ENCODE results near the gene PSME4. TPM values are rescaled to one million over a fixed set of nuclear protein-coding genes. Genes with fewer than 3 reads are reported as not detected.

Gene PSME4
- total and polyA plus RNA-seq, 2 donors (not counting 1 experiment from before 2014, with no cell fraction given), result 34.5 to 61.9 TPM

DNA sequence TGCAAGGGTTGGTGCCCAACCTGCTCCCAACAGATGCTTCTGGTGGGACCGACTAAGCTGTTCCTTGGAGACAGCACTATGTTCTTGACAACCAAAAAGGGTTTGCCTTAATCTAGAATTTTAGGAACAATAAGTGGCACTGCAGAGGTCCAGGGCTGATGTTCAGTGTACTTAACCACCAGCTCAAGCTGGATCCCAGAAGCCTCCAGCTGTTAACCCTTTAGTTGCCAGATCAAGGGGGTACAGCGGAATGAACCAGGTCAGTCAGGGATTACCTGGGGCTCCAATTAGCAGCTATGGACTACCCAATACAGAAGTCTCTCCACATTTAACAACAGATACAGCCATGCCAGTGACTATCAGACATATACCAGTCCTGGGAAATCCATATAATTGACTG lies 114.5 kb downstream of the PSME4 start:
- Histone ChIP-seq H3K4me1 (ENCODE audit: control insufficient read depth in 2 of 2, insufficient read depth in 2 of 2, low read length in 2 of 2) (no peaks in the 10 kb centered on the region), H3K9me3 (ENCODE audit: control extremely low read depth in 1 of 3, control insufficient read depth in 2 of 3, insufficient read depth in 1 of 3, low read length in 2 of 3) (no peaks in the 10 kb centered on the region), H3K27me3 (replicated peaks in 1 of 4; ENCODE audit: control extremely low read depth in 1 of 4, control insufficient read depth in 3 of 4, insufficient read depth in 4 of 4, low read length in 3 of 4) (no peaks in the 10 kb centered on the region), H3K4me2 (replicated peaks; ENCODE audit: low read depth, low read length, poor library complexity, severe bottlenecking) (no peak overlapping the region), H3K27ac (ENCODE audit: low read length in 2 of 2) (no peak overlapping the region), H2AFZ (ENCODE audit: insufficient read depth, low read depth, low read length, poor library complexity, severe bottlenecking) (no peak overlapping the region), H4K20me1 (ENCODE audit: control insufficient read depth, insufficient read depth, low read length, poor library complexity, severe bottlenecking) (no peaks in the 10 kb centered on the region), H3K4me3 (ENCODE audit: control extremely low read depth in 1 of 5, extremely low read depth in 1 of 5, insufficient read depth in 1 of 5, low read depth in 2 of 5, low read length in 4 of 5) (no peak overlapping the region), H3K9ac (ENCODE audit: low read length) (no peak overlapping the region), H3K79me2 (ENCODE audit: control insufficient read depth, insufficient read depth, low read length) (no peaks in the 10 kb centered on the region), H3K36me3 (replicated peaks in 1 of 2; ENCODE audit: control extremely low read depth in 1 of 2, control insufficient read depth in 1 of 2, extremely low read depth in 1 of 2, insufficient read depth in 2 of 2, low read length in 1 of 2) (peaks cover 0 to 14% of the 10 kb centered on the region in 2 experiments)
- no peak overlapping the region for H3K4me3 Mint-ChIP-seq
- no peak for TF ChIP-seq EZH2 (IDR thresholded peaks at IDR 0.05; ENCODE audit: borderline replicate concordance, insufficient read depth, low read depth, low read length, poor library complexity, severe bottlenecking)
- TF ChIP-seq, protein P1, sequence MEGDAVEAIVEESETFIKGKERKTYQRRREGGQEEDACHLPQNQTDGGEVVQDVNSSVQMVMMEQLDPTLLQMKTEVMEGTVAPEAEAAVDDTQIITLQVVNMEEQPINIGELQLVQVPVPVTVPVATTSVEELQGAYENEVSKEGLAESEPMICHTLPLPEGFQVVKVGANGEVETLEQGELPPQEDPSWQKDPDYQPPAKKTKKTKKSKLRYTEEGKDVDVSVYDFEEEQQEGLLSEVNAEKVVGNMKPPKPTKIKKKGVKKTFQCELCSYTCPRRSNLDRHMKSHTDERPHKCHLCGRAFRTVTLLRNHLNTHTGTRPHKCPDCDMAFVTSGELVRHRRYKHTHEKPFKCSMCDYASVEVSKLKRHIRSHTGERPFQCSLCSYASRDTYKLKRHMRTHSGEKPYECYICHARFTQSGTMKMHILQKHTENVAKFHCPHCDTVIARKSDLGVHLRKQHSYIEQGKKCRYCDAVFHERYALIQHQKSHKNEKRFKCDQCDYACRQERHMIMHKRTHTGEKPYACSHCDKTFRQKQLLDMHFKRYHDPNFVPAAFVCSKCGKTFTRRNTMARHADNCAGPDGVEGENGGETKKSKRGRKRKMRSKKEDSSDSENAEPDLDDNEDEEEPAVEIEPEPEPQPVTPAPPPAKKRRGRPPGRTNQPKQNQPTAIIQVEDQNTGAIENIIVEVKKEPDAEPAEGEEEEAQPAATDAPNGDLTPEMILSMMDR (IDR thresholded peaks at IDR 0.05), result no peak
- ATAC-seq (ENCODE audit: low read depth), result no peak
- CTCF ChIA-PET, result no interaction called here
- 100% methylated on average over 2 of the region's 2 CpGs for WGBS (ENCODE audit: insufficient coverage)
- POLR2A ChIA-PET, result no interaction called here
- no peaks in the 10 kb centered on the region for H3K9me3 Mint-ChIP-seq (ENCODE audit: insufficient read depth)
- H3K27ac Mint-ChIP-seq, result no peak overlapping the region
- no peak for DNase-seq
- H3K27me3 Mint-ChIP-seq, result no peaks in the 10 kb centered on the region
- no peaks in the 10 kb centered on the region for H3K4me1 Mint-ChIP-seq
- intact Hi-C loops (cut with micrococcal nuclease), result no loop called here

DNA sequence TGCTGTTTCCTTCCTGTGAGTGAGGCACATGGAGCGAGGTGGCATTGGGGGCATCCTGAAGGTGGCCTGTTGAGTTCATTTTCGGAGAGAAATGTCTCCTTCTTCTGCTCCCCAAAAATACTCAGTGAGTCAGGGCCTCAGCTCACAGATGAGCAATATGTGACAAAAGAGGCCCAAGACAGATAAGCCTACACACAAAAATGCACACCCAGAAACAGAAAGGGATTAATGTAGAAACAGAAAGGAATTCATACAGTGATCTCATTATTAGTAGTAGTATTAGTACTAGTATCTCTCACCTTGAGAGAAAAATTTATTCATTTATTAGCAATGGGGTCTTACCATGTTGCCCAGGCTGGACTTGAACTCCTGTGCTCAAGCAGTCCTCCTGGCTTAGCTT lies 116.1 kb downstream of the PSME4 start:
- Histone ChIP-seq H3K4me2 (replicated peaks; ENCODE audit: low read depth, low read length, poor library complexity, severe bottlenecking) (no peak overlapping the region), H3K27ac (ENCODE audit: low read length in 2 of 2) (no peak overlapping the region), H3K27me3 (replicated peaks in 1 of 4; ENCODE audit: control extremely low read depth in 1 of 4, control insufficient read depth in 3 of 4, insufficient read depth in 4 of 4, low read length in 3 of 4) (no peaks in the 10 kb centered on the region), H3K4me1 (ENCODE audit: control insufficient read depth in 2 of 2, insufficient read depth in 2 of 2, low read length in 2 of 2) (no peaks in the 10 kb centered on the region), H3K9ac (ENCODE audit: low read length) (no peak overlapping the region), H4K20me1 (ENCODE audit: control insufficient read depth, insufficient read depth, low read length, poor library complexity, severe bottlenecking) (no peaks in the 10 kb centered on the region), H3K36me3 (replicated peaks in 1 of 2; ENCODE audit: control extremely low read depth in 1 of 2, control insufficient read depth in 1 of 2, extremely low read depth in 1 of 2, insufficient read depth in 2 of 2, low read length in 1 of 2) (peaks cover 0 to 16% of the 10 kb centered on the region in 2 experiments), H3K79me2 (ENCODE audit: control insufficient read depth, insufficient read depth, low read length) (no peaks in the 10 kb centered on the region), H3K4me3 (ENCODE audit: control extremely low read depth in 1 of 5, extremely low read depth in 1 of 5, insufficient read depth in 1 of 5, low read depth in 2 of 5, low read length in 4 of 5) (no peak overlapping the region), H3K9me3 (ENCODE audit: control extremely low read depth in 1 of 3, control insufficient read depth in 2 of 3, insufficient read depth in 1 of 3, low read length in 2 of 3) (no peaks in the 10 kb centered on the region), H2AFZ (ENCODE audit: insufficient read depth, low read depth, low read length, poor library complexity, severe bottlenecking) (no peak overlapping the region)
- POLR2A ChIA-PET, result no interaction called here
- no peak for DNase-seq
- Mint-ChIP-seq H3K27ac (no peak overlapping the region), H3K4me3 (no peak overlapping the region), H3K9me3 (ENCODE audit: insufficient read depth) (no peaks in the 10 kb centered on the region), H3K27me3 (no peaks in the 10 kb centered on the region), H3K4me1 (no peaks in the 10 kb centered on the region)
- no CpG with 5 or more reads among the region's 2 CpGs for WGBS (ENCODE audit: insufficient coverage)
- CTCF ChIA-PET, result no interaction called here
- ATAC-seq (ENCODE audit: low read depth), result no peak
- intact Hi-C loops (cut with micrococcal nuclease), result no loop called here
- no peak for TF ChIP-seq EZH2 (IDR thresholded peaks at IDR 0.05; ENCODE audit: borderline replicate concordance, insufficient read depth, low read depth, low read length, poor library complexity, severe bottlenecking)
- TF ChIP-seq, protein P1 (IDR thresholded peaks at IDR 0.05), result no peak
